Left renal cortex interstitium (tissue), 4 donors: ENCODE measurements around the gene FIBCD1. TPM values are rescaled to one million over a fixed set of nuclear protein-coding genes. Genes with fewer than 3 reads are reported as not detected.

Experiments
- DNase-seq, 4 donors: peaks; one replicate each; pipeline ENCODE4 v3.0.0-alpha.2; 2013; ENCODE audit warnings: low read depth in 4 of 4, low spot score in 2 of 4, missing footprints in 1 of 4
- polyA plus RNA-seq, 4 donors: library from polyadenylated mRNA; unstranded; fragments of 120-200 nt; gene quantifications; one replicate each; pipeline ENCODE4 v1.2.1, GENCODE V29; 2013; ENCODE audit not compliant: insufficient read length in 4 of 4

The FIBCD1 gene
- polyA plus RNA-seq, 4 donors = 0.29 to 0.54 (median 0.38) TPM

DNA sequence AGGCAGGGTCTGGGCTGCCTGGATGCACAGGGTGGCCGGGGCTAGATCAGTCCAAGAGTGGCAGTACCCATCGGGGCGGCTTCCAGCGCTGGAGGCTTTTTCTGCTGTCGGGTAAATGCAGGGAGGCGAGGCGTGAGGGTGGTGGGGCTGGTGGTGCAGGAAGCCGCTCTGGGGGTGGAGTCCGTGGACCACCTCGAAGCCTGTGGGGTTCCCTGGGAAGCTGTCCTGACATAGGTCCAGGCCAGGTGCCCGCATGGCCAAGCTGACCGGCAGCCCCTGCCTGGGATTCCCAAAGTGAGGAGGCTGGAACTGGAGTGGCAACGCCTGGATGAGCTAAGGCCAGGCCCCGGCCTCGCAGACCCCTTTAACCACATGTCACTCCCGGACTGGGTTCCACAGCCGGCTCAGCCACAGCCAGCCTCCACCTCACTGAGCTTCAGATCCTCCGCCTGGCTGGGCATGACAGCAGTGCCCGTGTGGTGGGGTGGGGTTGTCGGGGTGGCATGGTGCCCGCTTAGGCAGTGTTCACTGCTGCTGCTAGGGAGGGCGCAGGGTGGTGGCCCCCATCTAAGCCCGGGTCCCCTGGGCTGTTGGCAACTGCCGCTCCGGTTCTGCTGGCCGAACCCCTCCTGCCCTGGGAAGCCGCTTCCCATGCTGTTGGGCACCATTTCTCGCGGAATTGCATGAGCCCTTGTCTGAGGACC, 41.0 kb downstream of the FIBCD1 start:
- DNase-seq = no peak

DNA sequence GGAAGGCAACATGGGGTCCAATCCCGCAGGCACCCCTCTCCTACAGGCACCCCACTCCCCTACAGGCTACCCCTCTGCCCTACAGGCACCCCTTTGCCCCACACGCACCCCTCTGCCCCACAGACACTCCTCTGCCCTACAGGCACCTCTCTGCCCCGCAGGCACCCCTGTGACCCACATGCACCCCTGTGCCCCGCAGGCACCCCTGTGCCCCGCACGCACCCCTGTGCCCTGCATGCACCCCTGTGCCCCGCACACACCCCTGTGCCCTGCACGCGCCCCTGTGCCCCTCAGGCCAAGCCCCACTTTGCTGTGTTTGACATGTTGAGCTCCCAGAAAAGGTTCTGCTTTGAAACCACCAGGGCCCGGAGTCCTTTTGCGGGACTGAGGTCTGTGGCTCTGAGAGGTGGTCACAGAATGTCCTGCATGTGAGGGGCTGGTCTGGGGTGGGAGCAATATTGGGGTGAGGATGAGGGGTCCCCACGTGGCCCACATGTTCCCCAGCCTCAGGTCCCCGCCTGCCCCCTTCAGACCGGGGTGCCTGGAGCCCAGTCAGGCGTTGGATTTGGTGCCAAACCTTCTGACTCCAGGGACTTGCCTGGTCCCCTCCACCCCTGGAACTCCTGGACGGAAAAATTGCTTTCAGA, 41.8 kb downstream of the FIBCD1 start:
- DNase-seq = no peak

DNA sequence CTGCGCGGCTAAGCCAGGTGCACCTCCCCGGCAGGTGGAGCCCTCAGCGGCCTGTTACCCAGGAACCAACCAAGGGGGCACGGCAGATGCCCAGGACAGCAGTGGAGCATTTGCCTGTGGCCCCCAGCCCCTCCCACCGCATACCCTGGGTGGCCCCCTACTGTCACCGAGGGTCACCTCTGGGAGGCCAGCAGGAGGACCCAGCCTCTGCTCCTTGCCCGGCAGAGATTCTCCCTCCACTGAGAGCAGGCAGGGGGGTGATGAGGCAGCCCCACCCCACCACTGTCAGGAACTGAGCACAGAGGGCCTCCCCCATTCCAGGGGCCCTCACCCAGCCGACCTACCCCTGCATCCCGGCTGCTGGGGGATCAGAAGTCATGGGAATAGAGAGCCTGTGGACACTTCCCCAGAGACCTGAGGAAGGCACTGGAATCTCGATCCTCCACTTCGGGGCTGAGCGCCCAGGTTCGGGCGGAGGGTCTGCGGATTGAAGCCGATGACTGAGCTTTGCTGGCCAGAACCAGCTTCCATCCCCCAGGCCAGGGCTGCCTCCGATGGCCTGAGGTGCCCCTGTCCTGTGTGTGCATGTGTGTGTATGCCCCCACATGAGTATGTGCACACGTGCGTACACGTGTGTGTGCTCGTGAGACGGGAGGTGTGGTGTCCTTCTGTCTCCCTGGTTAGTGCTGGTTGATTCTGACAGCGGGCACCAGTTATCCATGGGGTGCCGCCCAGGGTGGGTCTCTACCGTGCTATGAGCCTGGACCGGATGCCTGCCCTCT, 42.6 kb downstream of the FIBCD1 start, which contains the start of gene QRFP:
Gene QRFP, minus strand, starts transcription at position 580 of the 782 bp plus-strand sequence. CDS start 2,974 bp downstream, outside the sequence.
- no peak for DNase-seq

DNA sequence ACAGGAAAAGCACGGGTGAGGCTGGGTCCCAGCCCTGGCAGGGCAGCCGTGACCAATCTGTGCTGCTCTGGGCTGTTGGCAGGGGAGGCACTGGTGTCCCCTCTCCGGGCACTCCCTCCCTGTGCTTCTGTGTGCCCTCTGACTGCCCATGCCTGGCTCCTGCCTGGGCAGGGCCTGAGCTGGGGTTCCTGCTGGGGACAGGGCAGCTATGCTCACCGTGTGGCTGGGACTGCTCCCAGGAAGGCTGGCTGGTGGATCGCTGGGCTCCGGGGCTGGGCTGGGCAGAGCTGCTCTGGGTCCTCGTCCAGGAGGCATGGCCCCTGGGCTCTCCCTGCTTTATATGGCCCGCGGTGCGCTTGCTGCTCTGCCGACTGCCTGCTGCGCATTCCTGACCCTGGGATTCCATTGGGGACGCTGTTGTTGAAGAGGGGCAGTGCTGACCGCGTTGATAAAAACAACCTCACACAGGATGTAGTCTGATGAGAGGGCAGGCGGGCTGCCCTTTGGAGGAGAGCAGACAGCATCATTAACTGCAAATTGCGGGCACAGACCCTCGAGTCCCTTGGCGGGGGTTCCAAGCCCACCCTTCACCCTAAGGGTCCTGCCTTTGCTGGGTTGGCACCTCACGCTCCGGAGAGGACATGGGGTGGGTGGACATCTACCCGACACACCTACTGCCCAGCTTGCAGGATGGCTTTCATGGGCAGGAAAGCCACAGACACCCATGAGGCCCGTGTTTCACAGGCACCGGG, 43.4 kb downstream of the FIBCD1 start:
- no peak for DNase-seq

DNA sequence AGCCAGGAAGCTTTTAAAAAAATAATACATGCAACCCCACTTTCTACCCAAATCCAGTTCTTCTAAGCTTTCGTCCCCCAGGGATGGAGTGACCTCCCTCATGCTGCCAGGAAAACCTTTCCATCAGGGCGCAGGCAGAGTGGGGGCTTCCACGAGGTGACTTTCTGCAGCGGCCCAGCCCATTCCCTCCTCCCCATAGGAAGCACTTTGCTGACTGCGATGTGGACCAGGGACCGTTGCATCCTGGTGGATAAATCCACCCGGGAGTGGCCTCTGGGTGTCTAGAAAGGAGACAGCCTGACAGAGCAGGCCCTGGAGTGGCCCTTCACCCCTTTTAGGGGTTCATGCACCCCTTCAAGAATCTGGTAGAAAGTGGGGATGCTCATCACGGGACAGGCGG, 44.0 kb downstream of the FIBCD1 start:
- no peak for DNase-seq

DNA sequence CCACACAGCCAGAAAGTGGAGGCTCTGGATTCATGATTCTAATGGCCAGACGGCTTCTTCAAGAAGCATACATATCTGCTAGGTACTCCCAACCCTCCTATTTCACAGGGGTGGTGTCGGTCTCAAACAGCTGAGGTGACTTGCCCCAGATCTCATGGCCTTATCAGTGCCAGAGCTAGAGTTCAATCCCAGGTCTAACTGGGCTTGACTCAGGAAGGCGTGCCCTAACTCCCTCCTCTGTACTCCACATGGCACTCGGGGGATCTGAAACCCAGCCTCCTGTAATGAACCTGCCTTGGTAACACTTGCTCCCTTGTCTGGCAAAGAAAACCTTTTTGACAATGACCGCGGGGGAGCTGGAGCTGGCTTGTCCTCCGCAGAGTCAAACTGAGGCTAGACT, 44.5 kb downstream of the FIBCD1 start:
- DNase-seq = no peak

DNA sequence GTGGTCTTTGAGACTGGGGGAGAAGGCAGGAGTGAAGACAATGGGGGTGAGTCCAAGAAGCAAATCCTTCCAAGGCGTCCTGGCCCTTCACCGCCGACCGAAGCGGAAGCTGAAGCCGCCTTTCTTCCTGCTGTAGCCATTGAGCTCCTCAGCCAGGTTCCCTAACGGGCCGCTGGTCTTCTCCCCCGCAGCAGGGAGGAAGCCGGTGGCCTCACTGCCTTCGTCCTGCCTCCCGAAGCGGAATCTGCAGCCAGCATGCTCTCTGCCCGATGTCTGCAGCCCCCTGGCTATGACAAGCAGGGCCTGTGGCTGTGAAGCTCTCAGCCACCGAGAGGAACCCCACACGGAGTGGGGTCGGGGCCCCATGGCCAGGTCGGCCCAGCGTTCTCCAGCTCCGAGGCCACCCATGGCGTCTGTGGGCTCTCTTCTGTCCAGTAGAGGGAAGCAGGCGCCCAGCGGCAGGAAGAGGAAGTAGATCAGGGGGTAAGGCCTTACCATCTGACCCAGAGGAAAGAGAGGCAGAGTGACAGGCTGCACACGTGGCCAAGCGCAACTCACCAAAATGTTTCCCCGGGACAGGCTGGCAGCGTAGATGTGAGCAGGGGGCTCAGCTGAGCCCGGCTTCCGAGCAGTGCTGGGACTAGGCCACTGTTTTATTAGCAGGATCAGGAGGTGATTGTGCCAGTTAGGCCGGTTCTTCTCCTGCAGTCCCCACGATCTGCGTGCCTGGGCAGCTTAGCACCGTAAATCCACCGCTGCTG, 45.5 kb downstream of the FIBCD1 start:
- DNase-seq = no peak

DNA sequence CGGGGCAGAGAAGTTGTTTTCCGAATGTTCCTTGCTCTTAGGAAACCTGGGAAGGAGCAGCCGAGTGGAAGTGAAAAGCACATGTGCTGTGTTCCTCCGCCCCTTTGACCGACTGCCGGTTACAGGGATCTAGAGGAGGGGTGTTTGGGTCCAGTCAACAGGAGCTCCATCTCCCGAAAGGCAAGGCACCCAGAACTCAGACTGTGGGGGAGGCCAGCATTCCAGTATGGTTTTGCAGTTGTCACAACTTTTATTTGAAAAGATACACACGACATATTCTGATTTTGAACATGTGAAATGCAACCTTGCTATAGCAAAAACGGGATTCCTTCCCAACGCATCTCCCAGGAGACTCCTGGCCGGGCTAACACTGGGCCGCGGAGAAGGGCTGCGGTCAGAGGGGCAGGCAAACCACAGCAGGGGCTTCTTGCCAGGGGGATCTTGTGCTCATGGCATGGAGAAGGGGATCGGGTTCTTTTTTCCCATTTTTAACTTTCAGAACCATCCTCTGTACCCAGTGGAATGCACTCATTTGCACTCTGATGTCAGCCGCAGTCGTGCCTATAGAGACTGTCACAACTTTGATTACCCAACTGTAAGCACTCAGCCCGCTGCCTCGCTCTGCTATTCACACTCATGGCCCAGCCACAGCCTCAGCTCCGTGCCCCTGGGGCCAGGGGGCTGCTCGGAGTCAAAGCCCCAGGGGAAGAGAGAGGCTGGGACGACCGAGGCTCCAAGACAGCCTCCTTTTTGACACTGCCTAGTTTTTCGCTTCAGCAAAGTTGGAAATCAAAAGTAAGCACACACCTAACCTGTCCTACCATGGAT, 46.4 kb downstream of the FIBCD1 start:
- DNase-seq = no peak

DNA sequence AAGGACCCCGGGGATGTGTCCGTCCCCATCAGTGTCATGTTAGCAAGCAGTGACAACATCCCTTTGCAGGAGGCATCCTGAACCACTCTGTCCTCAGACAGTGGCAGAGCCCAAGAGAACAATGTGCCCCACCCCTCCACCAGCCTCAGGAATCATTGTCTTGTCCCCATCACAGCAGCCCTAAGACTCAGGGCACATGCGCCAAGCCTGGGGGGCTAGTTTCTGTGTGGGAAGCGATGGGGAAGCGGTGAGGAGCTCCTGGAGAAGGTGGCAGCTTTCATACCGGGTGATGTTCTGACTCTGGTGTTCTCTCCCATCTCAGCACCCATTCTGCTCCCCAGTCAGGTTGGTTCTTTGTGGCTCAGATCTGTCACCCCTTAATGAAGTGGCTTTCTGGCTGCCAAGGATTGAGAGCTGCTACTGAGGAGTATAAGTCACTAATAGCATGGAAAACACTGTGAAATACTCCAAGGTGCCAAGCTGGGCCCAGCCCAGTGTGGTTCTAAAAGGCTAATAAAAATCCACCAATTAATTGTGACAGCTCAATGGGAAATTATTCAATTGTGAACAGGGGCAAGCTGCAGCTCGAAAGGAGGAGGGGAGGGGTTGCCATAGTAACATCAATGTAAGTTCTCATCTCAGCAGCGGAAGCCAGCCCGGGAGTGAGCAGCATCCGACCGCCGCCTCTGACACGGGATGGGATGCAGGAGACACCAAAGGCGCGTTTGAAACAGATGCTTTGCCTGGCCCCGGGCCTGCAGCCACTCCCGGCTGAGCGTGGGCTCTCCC, 47.2 kb downstream of the FIBCD1 start:
- DNase-seq = no peak

DNA sequence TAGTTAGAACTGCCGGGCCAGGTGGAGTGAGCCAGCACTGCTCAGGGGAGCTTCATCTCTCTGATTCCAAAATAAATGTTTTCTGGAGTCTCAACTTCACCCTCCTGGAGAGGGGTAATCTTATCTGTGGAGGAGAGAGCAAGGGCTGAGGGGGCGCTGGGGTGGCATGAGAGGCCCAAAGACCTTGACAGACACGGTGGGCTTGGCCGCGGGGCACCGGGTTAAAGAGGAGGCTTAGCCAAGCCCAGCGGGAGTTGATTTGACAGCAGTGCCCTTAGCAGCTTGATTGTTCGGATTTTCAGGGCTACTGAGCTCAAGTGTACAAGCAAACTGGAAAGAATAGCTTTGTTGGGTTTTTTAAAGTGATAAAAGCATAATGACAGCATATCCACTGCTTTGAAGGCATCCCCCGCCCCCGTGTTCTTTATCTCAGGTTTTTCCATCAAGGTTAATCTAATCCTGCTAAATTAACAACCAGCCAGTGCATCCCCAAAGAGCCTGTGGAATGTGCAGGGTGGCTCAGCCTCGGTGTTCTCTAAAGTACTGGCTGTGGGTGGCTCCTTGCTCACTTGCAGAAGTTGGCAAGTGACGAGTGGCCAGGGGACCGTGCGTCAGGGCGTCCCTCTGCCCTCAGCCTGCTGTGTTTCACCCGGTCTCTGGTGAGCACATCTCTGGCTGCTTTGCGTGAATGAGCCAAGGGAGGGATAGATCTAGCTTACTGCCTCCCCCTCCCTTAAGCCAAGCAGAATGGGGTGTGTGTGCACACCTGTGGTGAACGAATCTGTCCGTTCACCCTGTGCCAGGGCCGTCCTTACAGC, 48.0 kb downstream of the FIBCD1 start:
- no peak for DNase-seq

DNA sequence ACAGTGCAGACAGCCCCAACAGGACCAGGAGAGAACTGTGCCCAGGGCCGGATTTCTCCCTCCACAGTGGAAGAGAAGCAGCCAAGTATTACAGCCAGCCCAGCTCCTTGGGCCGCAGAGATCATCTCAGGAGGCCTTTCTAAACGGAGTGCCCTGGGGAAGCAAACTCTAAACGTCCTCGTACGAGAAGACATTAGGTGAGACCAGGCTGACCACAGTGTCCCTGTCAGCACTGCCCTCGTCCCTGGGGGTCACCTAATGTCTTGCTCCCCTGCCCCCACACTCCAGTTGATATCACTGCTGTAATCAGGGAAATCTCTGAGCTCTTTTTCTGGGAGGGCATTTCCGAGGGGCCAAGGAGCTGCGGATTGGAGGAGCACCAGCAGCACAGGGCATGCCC, 48.9 kb downstream of the FIBCD1 start:
- no peak for DNase-seq

DNA sequence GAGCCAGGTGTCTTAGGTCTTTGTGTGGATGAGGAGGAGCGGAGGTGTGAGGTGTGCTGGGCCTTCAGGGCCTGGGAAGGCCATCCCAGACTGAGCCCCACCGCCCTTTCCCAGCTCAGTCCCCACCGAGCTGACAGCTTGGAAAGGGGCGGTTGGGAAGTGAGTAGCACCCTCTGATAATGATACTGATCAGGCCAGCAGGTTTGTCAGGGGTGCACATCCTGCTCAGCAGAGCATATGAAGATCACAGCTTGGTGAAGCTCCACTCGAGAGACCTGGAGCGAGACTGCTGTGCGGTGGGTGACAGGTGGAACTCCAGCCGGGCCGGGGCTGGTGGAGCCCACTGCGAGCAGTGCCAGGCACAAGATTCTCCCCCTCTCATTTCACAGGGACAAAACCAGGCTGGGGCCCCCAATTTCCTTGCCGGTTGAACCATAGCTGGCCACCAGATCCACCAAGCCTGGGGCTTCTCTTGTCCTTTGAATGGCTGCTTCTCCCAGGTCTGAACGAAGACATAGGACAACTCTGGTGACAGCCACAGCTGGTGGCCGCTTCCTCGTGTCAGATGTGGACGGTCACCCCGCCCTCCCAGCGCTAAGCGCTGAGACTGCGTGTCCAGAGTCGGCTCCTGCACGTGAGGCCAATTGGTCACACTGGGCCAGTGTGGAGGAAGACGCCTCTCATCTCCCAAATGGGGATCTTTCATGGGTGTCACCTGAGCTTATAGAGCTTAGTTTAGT, 50.7 kb downstream of the FIBCD1 start:
- DNase-seq = no peak

DNA sequence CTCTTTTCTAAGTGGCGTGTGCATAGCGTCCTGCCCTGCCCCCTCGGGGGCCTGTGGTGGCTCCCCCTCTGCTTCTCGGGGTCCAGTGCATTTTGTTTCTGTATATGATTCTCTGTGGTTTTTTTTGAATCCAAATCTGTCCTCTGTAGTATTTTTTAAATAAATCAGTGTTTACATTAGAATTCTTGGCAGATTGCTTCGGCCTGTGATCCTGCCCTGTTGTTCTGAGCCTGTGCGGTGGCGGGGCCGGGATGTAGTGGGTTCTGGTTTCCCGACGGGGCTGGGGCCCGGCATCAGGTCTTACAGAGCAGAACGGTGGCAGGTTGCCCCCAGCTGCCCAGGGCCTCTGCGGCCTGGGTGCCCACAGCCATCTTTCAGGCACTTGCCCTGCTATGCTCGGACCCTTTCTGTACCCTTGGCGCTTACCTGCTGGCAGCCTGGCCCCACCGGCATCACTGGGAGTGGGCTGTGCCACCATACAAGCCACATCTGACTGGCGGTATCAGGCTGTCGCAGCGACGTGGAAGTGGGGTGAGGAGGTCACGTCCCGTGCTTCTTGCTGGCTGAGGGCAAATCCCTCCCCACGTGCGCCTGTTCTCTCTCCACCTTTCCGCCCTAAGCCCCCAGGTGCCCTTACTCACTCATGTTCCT, 51.4 kb downstream of the FIBCD1 start:
- no peak for DNase-seq

DNA sequence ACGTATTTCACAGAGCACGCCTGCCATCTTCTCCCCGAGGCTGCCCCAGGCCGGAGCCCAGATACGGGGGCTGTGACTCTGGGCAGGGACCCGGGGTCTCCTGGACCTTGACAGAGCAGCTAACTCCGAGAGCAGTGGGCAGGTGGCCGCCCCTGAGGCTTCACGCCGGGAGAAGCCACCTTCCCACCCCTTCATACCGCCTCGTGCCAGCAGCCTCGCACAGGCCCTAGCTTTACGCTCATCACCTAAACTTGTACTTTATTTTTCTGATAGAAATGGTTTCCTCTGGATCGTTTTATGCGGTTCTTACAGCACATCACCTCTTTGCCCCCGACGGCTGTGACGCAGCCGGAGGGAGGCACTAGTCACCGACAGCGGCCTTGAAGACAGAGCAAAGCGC, 52.1 kb downstream of the FIBCD1 start:
- no peak for DNase-seq

DNA sequence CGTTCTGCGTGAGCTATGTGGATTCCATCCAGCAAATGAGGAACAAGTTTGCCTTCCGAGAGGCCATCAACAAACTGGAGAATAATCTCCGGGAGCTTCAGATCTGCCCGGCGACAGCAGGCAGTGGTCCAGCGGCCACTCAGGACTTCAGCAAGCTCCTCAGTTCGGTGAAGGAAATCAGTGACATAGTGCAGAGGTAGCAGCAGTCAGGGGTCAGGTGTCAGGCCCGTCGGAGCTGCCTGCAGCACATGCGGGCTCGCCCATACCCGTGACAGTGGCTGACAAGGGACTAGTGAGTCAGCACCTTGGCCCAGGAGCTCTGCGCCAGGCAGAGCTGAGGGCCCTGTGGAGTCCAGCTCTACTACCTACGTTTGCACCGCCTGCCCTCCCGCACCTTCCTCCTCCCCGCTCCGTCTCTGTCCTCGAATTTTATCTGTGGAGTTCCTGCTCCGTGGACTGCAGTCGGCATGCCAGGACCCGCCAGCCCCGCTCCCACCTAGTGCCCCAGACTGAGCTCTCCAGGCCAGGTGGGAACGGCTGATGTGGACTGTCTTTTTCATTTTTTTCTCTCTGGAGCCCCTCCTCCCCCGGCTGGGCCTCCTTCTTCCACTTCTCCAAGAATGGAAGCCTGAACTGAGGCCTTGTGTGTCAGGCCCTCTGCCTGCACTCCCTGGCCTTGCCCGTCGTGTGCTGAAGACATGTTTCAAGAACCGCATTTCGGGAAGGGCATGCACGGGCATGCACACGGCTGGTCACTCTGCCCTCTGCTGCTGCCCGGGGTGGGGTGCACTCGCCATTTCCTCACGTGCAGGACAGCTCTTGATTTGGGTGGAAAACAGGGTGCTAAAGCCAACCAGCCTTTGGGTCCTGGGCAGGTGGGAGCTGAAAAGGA, 53.3 kb downstream of the FIBCD1 start:
- DNase-seq = no peak
